Mammary epithelial cell (primary cell): ENCODE measurements around the gene MSI2.

Experiments
- EZH2 ChIP-seq: IDR thresholded peaks from 2 replicates; pipeline ENCODE4 v1.6.1; 2012; ENCODE audit warnings: low read length, inconsistent platforms, borderline replicate concordance
- TF ChIP-seq, protein P1 (sequence below), 2 donors: IDR thresholded peaks in 1 of 2; conservative IDR thresholded peaks in 1 of 2; 2 replicates each; pipeline ENCODE4 v1.5.1; 2011 to 2012; ENCODE audit warnings: inconsistent platforms in 2 of 2, low read length in 2 of 2, mild to moderate bottlenecking in 2 of 2, control low read depth in 1 of 2, low read depth in 1 of 2; ENCODE audit not compliant: insufficient read depth in 1 of 2; ENCODE audit errors: extremely low read depth in 1 of 2

DNA sequence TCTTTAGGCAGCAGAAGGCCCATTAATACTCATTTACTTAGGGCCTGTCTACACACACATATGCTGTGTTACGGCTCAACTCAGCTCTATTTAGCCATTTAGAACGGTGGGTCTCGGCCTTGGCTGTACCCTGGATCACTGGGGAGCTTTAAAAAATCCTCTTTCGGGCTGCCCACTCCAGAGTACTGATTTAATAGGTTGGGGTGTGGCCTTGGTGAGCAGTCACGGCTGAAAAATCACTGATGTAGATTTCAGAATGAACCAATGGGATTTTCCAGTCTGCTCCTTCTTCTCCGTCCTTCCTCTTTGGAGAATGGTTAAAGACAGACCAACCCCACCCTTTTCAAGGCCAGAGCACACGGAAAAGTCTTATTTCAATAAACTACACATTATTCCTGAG is 265.3 kb downstream of the MSI2 start:
- TF ChIP-seq, protein P1, sequence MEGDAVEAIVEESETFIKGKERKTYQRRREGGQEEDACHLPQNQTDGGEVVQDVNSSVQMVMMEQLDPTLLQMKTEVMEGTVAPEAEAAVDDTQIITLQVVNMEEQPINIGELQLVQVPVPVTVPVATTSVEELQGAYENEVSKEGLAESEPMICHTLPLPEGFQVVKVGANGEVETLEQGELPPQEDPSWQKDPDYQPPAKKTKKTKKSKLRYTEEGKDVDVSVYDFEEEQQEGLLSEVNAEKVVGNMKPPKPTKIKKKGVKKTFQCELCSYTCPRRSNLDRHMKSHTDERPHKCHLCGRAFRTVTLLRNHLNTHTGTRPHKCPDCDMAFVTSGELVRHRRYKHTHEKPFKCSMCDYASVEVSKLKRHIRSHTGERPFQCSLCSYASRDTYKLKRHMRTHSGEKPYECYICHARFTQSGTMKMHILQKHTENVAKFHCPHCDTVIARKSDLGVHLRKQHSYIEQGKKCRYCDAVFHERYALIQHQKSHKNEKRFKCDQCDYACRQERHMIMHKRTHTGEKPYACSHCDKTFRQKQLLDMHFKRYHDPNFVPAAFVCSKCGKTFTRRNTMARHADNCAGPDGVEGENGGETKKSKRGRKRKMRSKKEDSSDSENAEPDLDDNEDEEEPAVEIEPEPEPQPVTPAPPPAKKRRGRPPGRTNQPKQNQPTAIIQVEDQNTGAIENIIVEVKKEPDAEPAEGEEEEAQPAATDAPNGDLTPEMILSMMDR (conservative IDR thresholded peaks at IDR 0.05 in 1 of 2, IDR thresholded peaks at IDR 0.05 in 1 of 2; ENCODE audit: extremely low read depth in 1 of 2, insufficient read depth in 1 of 2, low read depth in 1 of 2, low read length in 2 of 2): no peak
- no peak for TF ChIP-seq EZH2
